GM12892 (cell line): Measurements from ENCODE around the gene PPP1R13B.
A peak's percentile ranks its signal among the peaks of the same experiment; 100 is the strongest.

ENCODE experiments used
- DNase-seq: peaks from one replicate; pipeline ENCODE4 v3.0.0; 2011; ENCODE audit not compliant: insufficient read length
- FAIRE-seq: peaks from 2 replicates; lab custom pipeline; 2011; peaks lifted over from hg19 to GRCh38; lab: Jason Lieb, UNC
- POLR2A ChIP-seq: IDR thresholded peaks from 2 replicates; pipeline ENCODE4 v1.6.1; 2011; ENCODE audit warnings: low read depth, low read length, control low read depth
- POLR2AphosphoS5 ChIP-seq: IDR thresholded peaks from 2 replicates; pipeline ENCODE4 v1.6.1; 2011; ENCODE audit warnings: low read depth, low read length, control low read depth
- TAF1 ChIP-seq: IDR thresholded peaks from 2 replicates; pipeline ENCODE4 v1.6.1; 2011; ENCODE audit warnings: low read depth, mild to moderate bottlenecking, control low read depth, low read length, borderline replicate concordance

The PPP1R13B gene

DNA sequence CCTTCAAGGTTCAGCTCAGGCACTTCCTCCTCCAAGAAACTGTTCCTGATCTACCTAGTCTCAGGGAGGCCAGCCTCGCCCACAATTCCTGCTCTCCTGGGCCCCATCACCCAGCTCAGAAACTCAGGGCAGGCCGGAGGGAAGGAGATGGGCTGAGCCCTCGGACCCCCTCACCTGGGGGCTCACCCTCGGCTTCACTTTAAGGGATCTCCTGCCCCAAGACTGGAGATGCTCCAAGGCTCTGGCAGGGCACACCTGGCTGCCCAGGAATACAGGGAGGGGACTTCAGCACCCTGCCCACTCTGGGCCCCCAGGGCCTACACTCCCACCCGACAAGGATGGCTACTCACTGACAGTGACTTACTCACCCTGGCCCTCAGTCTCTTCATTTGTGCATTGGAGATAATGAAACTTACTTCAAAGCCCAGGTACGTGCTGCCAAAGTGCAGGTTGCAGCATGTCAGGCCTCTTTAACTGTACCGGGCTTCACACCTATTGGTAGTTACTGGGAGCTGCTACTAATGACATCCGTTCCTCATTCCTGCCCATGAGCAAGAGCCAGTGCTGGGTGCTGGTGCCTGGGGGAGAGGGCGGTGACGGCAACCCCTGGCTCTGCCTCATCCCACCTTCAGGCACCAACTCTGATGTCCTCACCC lies 21.0 kb upstream of the PPP1R13B start:
- FAIRE-seq = no peak
- no peak for DNase-seq
- TF ChIP-seq POLR2A (no peak), POLR2AphosphoS5 (no peak), TAF1 (no peak)

DNA sequence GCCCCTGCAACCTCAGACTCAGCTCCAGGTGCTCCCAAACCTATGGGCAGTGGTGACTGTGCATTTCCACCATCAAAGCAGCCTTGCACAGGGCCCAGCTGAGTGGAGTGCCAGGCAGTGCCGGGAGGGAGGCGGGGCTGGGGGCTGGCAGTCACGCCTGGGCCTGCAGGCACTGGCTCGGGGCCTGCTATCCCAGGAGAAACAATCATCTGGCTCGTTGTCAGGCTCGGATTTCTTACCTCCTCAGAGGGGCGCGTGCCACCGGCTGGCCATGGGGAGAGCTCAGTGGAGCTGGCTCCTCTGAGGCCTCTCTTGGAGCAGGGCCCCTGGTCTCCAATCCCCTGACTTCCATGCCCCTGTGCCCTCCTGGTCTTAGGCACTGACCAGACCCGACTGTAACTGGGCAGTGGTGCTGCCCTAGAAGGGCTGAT lies 20.2 kb upstream of the PPP1R13B start:
- no peak for DNase-seq
- no peak for FAIRE-seq
- TF ChIP-seq POLR2A = no peak
- no peak for TF ChIP-seq POLR2AphosphoS5
- TF ChIP-seq TAF1 = no peak

DNA sequence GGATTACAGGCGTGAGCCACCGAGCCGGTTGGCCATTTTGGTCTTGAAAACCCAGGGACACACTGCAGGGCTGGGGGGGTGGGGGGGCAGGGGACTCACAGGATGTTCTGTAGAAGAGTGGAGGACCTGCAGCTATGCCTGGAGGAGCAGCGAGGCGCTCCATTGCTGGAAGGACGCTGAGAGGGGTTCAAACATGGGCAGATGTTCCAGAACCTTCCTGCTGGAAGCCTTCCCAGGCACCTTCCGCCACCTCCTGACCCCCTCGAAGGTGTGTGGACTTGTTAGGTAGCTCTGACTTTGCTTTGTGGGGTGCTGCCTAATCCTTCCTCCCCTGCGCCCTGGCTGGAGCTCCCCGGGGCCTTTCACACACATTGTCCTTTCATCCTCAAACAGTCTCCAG lies 19.6 kb upstream of the PPP1R13B start:
- FAIRE-seq = no peak
- peak; percentile 11 for DNase-seq
- no peak for TF ChIP-seq POLR2A
- TF ChIP-seq POLR2AphosphoS5 = no peak
- TF ChIP-seq TAF1 = no peak

DNA sequence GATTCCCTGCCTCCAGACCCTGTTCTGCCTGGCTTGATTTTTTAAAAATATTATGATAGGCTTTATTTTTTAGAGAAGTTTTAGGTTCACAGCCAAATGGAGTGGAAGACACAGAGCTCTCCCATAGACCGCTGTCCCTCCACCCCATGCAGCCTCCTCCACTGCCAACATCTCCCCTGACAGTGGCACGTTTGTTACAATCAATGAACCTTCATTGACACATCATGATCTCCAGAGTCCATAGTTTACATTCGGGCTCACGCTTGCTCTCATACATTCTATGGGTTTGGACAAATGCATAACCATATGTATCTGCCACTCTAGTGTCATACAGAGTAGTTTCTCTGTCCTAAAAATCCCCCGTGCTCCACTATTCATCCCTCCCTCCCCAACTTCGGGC lies 15.9 kb upstream of the PPP1R13B start:
- no peak for FAIRE-seq
- no peak for DNase-seq
- no peak for TF ChIP-seq POLR2A
- no peak for TF ChIP-seq TAF1
- TF ChIP-seq POLR2AphosphoS5 = no peak

DNA sequence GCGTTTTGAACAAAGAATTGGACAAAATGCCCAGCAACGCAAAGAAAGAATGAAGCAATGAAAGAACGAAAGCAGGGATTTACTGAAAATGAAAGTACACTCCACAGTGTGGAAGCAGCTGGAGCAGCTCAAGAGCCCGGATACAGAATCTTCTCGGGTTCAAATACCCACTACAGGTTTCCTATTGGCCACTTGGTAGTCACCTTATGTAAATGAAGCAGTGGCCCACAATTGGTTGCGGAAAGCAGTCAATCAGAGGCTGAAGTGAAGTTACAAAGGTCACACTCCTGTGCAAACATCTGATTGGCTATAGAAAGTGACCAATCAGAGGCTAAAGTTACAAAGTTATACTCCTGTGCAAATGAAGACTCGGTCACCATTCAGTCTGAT lies 15.0 kb upstream of the PPP1R13B start:
- TF ChIP-seq POLR2A (no peak), TAF1 (no peak)
- FAIRE-seq = no peak
- DNase-seq = no peak

DNA sequence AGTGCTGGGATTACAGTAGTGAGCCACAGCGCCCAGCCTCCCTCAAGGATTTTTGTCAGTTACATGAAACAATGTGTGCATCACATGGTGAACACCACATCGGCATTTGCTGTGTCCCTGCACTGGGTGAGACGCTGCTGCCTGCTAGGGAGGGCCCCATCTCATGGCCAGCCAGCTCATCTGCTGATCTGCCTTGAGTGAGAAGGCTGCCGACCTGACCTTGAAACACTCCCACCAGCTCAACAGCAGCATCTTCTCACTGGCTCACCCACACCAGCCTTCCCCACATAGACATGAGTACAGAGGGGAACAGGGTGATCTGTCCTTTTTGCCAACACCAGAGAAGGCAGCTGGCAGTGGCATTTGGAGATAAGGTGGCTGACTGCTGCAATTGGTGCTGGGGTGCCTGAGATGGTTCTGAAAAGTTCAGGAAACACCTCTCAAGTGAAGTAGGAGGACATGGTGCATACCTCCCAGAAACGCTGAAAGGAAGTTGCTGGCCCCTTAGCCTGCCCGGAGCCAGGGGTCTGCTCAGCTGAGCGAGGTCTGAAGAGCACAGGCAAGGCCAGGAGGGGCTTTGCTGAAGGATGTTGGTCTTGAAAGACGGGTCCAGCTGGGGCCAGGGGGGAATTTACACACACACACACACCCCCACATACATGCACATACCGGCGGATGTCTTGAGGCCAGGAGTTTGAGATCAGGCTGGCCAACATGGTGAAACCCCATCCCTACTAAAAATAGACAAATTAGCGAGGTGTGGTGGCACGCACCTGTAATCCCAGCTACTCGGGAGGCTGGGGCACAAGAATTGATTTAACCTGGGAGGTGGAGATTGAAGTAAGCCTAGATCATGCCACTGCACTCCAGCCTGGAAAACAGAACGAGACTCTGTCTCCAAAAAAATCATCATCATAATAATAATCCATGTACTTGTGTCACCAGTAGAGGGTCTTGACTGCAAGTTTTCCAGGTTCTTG lies 14.3 kb upstream of the PPP1R13B start:
- no peak for FAIRE-seq
- TF ChIP-seq POLR2AphosphoS5 (no peak), POLR2A (no peak), TAF1 (no peak)
- DNase-seq = no peak

DNA sequence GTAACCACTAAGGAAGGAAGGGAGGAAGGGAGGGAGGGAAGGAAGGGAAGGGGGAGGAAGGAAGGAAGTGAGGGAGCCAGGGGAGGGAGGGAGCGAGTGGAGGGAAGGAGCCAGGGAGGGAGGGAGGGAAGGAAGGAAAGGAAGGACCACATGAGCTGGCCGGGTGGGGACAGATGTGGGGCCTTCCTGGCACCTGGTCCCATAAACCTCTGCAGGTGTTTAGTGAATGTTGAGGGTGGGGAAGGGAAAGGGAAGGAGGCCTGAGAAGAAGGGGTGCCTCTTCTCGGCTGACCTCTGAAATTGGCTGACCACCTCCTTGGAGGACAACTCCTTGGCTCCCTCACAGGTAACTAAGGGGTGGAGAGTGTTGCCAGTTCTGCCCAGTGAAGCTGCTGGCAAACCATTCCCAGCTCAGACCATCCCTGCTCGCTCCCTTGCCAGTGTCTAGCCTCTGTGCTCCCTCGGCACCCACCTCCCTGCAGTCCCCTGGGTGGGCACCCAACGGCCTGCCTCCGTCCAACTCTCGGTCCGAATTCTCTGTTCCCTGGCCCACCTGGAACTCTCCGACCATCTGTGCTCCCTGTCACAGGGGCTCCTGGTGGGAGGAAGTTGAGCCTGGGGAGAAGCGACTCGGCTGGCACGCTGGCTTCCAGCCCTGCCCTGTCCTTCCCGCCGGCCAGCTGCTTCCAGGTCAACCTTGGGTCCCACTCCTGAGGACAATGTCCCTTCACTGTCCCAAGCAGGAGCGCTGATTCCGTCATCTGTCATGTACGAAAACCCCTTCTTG lies 12.2 kb upstream of the PPP1R13B start:
- FAIRE-seq (no peak), DNase-seq (no peak)
- TF ChIP-seq TAF1 (no peak), POLR2A (no peak), POLR2AphosphoS5 (no peak)

DNA sequence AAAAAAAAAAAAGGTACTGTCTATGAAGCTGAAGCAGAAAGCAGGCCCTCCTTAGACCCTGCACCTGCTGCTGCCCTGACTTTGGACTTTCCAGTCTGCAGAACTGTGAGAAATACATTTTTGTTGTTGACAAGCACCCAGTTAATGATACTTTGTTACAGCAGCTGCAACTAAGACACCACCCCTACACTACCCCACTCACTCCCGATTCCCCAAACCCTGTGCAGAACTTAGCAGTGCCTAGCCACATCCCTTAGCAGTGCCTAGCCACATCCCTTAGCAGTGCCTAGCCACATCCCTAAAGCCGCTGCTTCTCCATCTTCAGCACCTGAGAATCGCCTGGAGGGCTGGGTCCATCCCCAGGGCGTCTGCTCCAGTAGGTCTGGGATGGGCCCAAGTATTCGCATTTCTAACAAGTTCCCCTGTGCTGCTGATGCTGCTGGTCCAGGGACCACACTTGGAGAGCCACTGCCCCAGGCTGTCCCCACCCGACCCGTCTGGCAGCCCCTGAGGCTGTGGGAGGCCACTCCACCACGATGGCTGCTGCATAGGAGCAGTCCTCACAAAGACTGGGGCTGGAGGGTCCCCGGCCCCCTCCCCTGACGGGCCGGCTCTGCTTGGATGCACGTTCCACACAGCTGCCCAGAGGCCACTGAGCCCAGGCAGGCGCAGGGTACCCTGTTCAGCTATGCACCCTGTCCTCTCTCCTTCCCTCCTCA lies 10.8 kb upstream of the PPP1R13B start:
- TF ChIP-seq TAF1 (no peak), POLR2A (no peak), POLR2AphosphoS5 (no peak)
- FAIRE-seq (no peak), DNase-seq (no peak)

DNA sequence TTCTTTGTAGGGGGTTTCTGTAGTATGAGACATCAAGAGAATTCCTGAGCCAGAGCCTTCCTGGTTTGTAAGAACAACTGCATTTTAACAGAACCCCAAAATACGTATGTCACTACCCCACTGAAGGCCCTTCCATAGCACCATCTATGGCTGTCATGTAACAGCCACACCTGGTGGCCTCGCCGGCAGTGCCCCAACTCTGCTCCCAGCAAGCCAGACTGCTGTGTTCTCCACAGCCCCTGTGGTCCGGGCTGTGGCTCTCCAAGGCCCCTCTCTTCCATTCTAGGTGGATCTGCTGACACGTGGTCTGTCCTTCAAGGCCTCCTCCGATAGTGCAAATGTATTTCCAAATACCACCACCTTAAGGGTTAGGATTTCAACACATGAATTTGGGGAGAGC lies 9.9 kb upstream of the PPP1R13B start:
- FAIRE-seq = no peak
- TF ChIP-seq POLR2A = no peak
- TF ChIP-seq POLR2AphosphoS5 = no peak
- TF ChIP-seq TAF1 = no peak
- DNase-seq = no peak

DNA sequence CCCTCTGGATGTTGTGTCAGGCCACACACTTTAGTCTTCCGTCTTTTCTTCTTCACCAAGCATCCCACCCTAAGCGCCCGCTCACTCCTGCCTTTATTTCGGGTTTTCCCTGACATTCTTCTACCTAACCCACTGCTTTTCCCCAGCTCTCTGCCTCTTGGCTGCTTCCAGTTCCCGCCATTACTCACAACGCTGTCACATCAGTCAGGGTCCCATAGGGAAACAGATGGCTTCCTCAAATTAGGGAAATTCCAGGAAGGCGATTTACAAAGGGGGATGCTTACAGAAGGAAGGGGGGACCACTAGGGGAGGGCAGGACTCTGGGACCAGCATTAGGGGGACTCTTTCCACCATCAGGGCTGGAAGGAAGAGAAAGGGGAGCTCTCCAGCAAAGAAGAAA lies 9.2 kb upstream of the PPP1R13B start:
- TF ChIP-seq TAF1 = no peak
- no peak for TF ChIP-seq POLR2AphosphoS5
- no peak for TF ChIP-seq POLR2A
- DNase-seq (no peak), FAIRE-seq (no peak)

DNA sequence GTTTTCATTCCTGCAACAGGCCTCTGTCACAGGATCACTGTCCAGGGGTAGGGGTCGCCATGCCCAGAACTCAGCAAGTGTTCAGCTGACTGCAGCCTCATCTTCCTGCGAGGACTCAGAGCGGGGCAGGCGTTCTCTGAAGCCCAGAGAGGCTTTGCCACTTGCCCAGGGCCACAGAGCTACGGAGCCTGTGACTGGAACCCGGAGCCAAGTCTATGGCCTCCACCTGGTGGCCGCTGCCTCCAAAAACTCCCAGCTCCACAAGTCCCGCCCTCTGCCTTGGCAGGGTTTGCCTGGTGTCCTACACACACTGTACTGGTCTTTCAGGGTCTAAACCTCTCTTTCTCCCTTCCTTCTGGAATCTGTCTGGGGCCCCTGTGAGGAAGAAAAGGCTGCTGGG lies 8.7 kb upstream of the PPP1R13B start:
- no peak for FAIRE-seq
- no peak for DNase-seq
- TF ChIP-seq POLR2A (no peak), TAF1 (no peak), POLR2AphosphoS5 (no peak)
